BJ (cell line): Measurements from ENCODE around the gene HAPLN1. TPM values are rescaled to one million over a fixed set of nuclear protein-coding genes. Genes with fewer than 3 reads are reported as not detected.

Source experiments
- CTCF ChIA-PET: fragments of 350-600 bp; formaldehyde crosslinking; extraction: SDS; loops from one replicate; lab custom pipeline; 2021; ENCODE audit warnings: antibody characterized with exemption, inconsistent platforms; lab: Yijun Ruan, JAX
- POLR2A ChIA-PET: fragments of 300-600 bp; sonication (Branson Sonifier 250); formaldehyde crosslinking; extraction: SDS; loops from one replicate; lab custom pipeline; 2021; ENCODE audit warnings: antibody characterized with exemption; lab: Charles Lee
- DNase-seq: peaks from one replicate; pipeline ENCODE4 v3.0.0-alpha.2; 2011; ENCODE audit warnings: low read depth
- H3K27me3 ChIP-seq: 2 replicates; pipeline ENCODE4 v1.6.0; 2011; ENCODE audit warnings: low read length; ENCODE audit not compliant: control insufficient read depth, insufficient read depth
- H3K36me3 ChIP-seq: 2 replicates; pipeline ENCODE4 v1.5.1; 2011; ENCODE audit warnings: low read length; ENCODE audit not compliant: control insufficient read depth, insufficient read depth
- H3K4me3 ChIP-seq: 2 replicates; pipeline ENCODE4 v1.5.1; 2011; ENCODE audit warnings: low read depth, mild to moderate bottlenecking, control low read depth, low read length
- polyA plus RNA-seq: library from polyadenylated mRNA; depleted of rRNA; stranded (reverse); fragments of >200 nt; gene quantifications from 2 replicates; pipeline ENCODE4 v1.2.3, GENCODE V29; 2011
- TF ChIP-seq, protein P1 (sequence below): IDR thresholded peaks from 2 replicates; pipeline ENCODE4 v1.5.1; 2011; ENCODE audit warnings: low read depth, mild to moderate bottlenecking, control low read depth, inconsistent platforms, low read length, moderate library complexity; ENCODE audit not compliant: insufficient read depth

HAPLN1 gene
- polyA plus RNA-seq, 1 experiment = 2.5 TPM

GRCh38 chr5:83639911-83640310 is 80.7 kb downstream of the HAPLN1 start:
- ChIA-PET POLR2A (no interaction called here), CTCF (no interaction called here)
- TF ChIP-seq, protein P1, sequence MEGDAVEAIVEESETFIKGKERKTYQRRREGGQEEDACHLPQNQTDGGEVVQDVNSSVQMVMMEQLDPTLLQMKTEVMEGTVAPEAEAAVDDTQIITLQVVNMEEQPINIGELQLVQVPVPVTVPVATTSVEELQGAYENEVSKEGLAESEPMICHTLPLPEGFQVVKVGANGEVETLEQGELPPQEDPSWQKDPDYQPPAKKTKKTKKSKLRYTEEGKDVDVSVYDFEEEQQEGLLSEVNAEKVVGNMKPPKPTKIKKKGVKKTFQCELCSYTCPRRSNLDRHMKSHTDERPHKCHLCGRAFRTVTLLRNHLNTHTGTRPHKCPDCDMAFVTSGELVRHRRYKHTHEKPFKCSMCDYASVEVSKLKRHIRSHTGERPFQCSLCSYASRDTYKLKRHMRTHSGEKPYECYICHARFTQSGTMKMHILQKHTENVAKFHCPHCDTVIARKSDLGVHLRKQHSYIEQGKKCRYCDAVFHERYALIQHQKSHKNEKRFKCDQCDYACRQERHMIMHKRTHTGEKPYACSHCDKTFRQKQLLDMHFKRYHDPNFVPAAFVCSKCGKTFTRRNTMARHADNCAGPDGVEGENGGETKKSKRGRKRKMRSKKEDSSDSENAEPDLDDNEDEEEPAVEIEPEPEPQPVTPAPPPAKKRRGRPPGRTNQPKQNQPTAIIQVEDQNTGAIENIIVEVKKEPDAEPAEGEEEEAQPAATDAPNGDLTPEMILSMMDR = no peak
- no peaks in the 10 kb centered on the region for H3K27me3 ChIP-seq
- no peak overlapping the region for H3K4me3 ChIP-seq
- DNase-seq = no peak
- H3K36me3 ChIP-seq = no peaks in the 10 kb centered on the region

DNA sequence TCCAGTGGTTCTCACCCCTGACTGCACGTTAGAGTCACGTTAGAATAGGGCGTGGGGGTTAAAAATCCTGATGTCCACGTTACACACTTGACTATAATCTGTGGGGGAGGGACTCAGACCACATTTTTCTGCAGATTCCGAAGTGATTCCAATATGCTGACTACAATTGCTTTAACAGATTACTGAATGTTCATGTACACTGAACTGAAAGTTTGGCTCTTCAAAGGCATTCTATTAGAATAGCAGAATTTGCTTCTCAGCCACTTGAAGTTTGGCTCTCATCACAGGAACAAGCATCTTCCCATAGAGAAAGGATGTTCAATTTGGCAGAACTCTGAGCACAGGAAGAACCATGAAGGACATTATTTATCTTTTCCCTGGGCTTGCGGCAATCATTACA is 84.5 kb downstream of the HAPLN1 start:
- TF ChIP-seq, protein P1 = no peak
- ChIA-PET CTCF (no interaction called here), POLR2A (no interaction called here)
- H3K36me3 ChIP-seq = no peaks in the 10 kb centered on the region
- DNase-seq = no peak
- no peaks in the 10 kb centered on the region for H3K27me3 ChIP-seq
- H3K4me3 ChIP-seq = no peak overlapping the region

DNA sequence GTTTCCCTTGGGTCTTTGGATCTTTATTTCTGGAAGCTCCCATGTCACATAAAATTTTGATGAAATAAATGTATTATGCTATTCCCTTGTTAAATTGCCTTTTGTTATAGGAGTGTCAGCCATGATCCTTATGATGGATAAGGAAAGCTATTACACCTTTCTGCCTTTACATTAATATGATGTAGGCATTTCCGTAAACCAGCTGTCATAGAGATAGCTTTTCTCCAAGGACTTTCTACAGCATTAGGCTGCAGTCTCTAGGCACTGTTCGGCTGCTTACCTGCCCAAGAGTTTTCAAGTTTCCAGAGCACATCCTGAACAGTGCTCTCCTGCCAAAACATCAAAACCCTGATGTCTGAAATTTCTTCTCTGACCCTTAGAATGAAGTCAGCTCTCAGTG is 87.4 kb downstream of the HAPLN1 start:
- H3K27me3 ChIP-seq = no peaks in the 10 kb centered on the region
- TF ChIP-seq, protein P1 = no peak
- H3K4me3 ChIP-seq = no peak overlapping the region
- POLR2A ChIA-PET = no interaction called here
- CTCF ChIA-PET = interaction anchor here (2.0 kb wide), 1 partner anchor 25 kb away, joined by 6 read pairs; no protein-coding TSS in a partner anchor
- no peaks in the 10 kb centered on the region for H3K36me3 ChIP-seq
- no peak for DNase-seq

DNA sequence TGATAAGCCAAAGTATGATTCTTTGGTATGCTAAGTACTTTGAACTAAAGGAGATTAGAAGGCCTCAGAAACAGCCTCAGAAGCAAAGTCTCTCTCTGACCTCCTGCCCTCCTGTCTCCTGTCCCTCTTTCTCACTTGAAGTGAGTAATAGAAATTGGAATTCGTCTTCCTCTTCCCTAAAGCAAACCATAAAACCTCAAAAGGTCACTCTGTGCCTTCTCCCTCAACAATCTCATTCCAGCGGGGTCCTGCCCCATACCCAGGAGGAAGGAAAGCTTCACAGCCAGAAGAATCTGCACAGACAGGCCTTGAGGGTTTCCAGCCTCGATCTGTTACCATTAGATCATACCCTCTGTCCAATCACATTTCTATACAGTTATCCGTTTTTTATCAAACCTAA is 87.8 kb downstream of the HAPLN1 start:
- ChIA-PET CTCF (interaction anchor here (2.0 kb wide), 1 partner anchor 25 kb away, joined by 6 read pairs; no protein-coding TSS in a partner anchor), POLR2A (no interaction called here)
- peak; percentile 14 for DNase-seq
- TF ChIP-seq, protein P1 = no peak
- Histone ChIP-seq H3K27me3 (no peaks in the 10 kb centered on the region), H3K36me3 (no peaks in the 10 kb centered on the region), H3K4me3 (no peak overlapping the region)

GRCh38 chr5:83628360-83628759 is 92.3 kb downstream of the HAPLN1 start:
- no peak for DNase-seq
- POLR2A ChIA-PET = no interaction called here
- H3K4me3 ChIP-seq = no peak overlapping the region
- TF ChIP-seq, protein P1 = no peak
- H3K36me3 ChIP-seq = no peaks in the 10 kb centered on the region
- H3K27me3 ChIP-seq = peaks cover 1% of the 10 kb centered on the region; the same call in 1 of the 2 replicates
- CTCF ChIA-PET = interaction anchor here (1.1 kb wide), 1 partner anchor 21 kb away, joined by 3 read pairs; no protein-coding TSS in a partner anchor
